IMR-90 (cell line): Measurements from ENCODE around the gene FUT8. TPM values are rescaled to one million over a fixed set of nuclear protein-coding genes. Genes with fewer than 3 reads are reported as not detected.

Experiments used
- ATAC-seq: fragments of 200-7000 bp; cut with Tn5 transposase; 2 replicates; pipeline ENCODE4 v1.9.1; 2020; ENCODE audit warnings: low read depth, mild to moderate bottlenecking, moderate library complexity
- BruUV-seq: library from RNA; stranded (reverse); fragments of 400-500 nt; replicated peaks from 2 replicates; lab custom pipeline; 2021; lab: Mats Ljungman, UMichigan
- CTCF ChIA-PET: fragments of 300-600 bp; formaldehyde crosslinking; extraction: SDS; loops from one replicate; lab custom pipeline; 2021; ENCODE audit warnings: antibody characterized with exemption; lab: Yijun Ruan, JAX
- POLR2A ChIA-PET: fragments of 300-600 bp; sonication (Branson Sonifier 250); formaldehyde crosslinking; loops from one replicate; lab custom pipeline; 2022; ENCODE audit warnings: antibody characterized with exemption; ENCODE audit not compliant: unreplicated experiment; lab: Charles Lee
- DNase-seq: peaks from one replicate; pipeline ENCODE4 v3.0.0; 2013
- H2AFZ ChIP-seq: replicated peaks from 2 replicates; pipeline ENCODE3; 2013; ENCODE audit warnings: low read length, mild to moderate bottlenecking; ENCODE audit not compliant: poor library complexity
- H2AK5ac ChIP-seq: 2 replicates; pipeline ENCODE4 v1.6.1; 2013; ENCODE audit warnings: low read depth, low read length, inconsistent platforms
- H2AK9ac ChIP-seq: replicated peaks from 2 replicates; pipeline ENCODE3; 2013; ENCODE audit warnings: mild to moderate bottlenecking, low read depth, low read length, moderate library complexity; ENCODE audit not compliant: poor library complexity
- H2BK120ac ChIP-seq: 2 replicates; pipeline ENCODE4 v1.6.1; 2013; ENCODE audit warnings: low read depth, low read length, inconsistent platforms
- H2BK15ac ChIP-seq: 3 replicates; pipeline ENCODE4 v1.6.1; 2013; ENCODE audit warnings: low read depth, low read length, inconsistent platforms
- H2BK20ac ChIP-seq: 2 replicates; pipeline ENCODE4 v1.6.1; 2013; ENCODE audit warnings: low read depth, mild to moderate bottlenecking, inconsistent platforms, low read length, moderate library complexity
- H2BK5ac ChIP-seq: 2 replicates; pipeline ENCODE4 v1.6.1; 2013; ENCODE audit warnings: mild to moderate bottlenecking, low read depth, low read length, inconsistent platforms; ENCODE audit not compliant: poor library complexity, severe bottlenecking
- H3K14ac ChIP-seq: replicated peaks from 2 replicates; pipeline ENCODE4 v1.6.1; 2013; ENCODE audit warnings: low read depth, low read length, inconsistent platforms
- H3K18ac ChIP-seq: 2 replicates; pipeline ENCODE4 v1.6.1; 2013; ENCODE audit warnings: low read depth, low read length, control low read depth
- H3K23ac ChIP-seq: 2 replicates; pipeline ENCODE4 v1.6.1; 2013; ENCODE audit warnings: low read depth, low read length, inconsistent platforms
- H3K27ac ChIP-seq: 2 replicates; pipeline ENCODE4 v1.5.1; 2013; ENCODE audit warnings: mild to moderate bottlenecking, control low read depth, low read length; ENCODE audit not compliant: insufficient read depth
- H3K27me3 ChIP-seq: 2 replicates; pipeline ENCODE4 v1.6.1; 2013; ENCODE audit warnings: low read length; ENCODE audit not compliant: control insufficient read depth, insufficient read depth
- H3K36me3 ChIP-seq: 2 replicates; pipeline ENCODE4 v1.6.1; 2013; ENCODE audit warnings: low read length, mixed read lengths; ENCODE audit not compliant: control insufficient read depth, insufficient read depth
- H3K4ac ChIP-seq: 2 replicates; pipeline ENCODE4 v1.6.1; 2013; ENCODE audit warnings: low read depth, low read length, inconsistent platforms
- H3K4me1 ChIP-seq: 2 replicates; pipeline ENCODE4 v1.6.1; 2013; ENCODE audit warnings: low read length, mixed read lengths; ENCODE audit not compliant: control insufficient read depth, insufficient read depth
- H3K4me2 ChIP-seq: 2 replicates; pipeline ENCODE4 v1.6.1; 2013; ENCODE audit warnings: low read depth, mild to moderate bottlenecking, control low read depth, low read length, moderate library complexity
- H3K4me3 ChIP-seq: 2 replicates; pipeline ENCODE4 v1.5.1; 2013; ENCODE audit warnings: low read depth, mild to moderate bottlenecking, control low read depth, low read length, moderate library complexity; ENCODE audit not compliant: insufficient read depth
- H3K56ac ChIP-seq: 2 replicates; pipeline ENCODE4 v1.6.1; 2013; ENCODE audit warnings: low read length, inconsistent platforms; ENCODE audit not compliant: insufficient read depth; ENCODE audit errors: extremely low read depth
- H3K79me1 ChIP-seq, 2 experiments: 2 replicates each; pipeline ENCODE4 v1.6.1; 2013; ENCODE audit warnings: low read length in 2 of 2, inconsistent platforms in 1 of 2, low read depth in 1 of 2
- H3K9ac ChIP-seq: 2 replicates; pipeline ENCODE4 v1.6.1; 2013; ENCODE audit warnings: low read depth, low read length, control low read depth
- H3K9me1 ChIP-seq: 2 replicates; pipeline ENCODE4 v1.6.1; 2013; ENCODE audit warnings: low read length, inconsistent platforms; ENCODE audit not compliant: insufficient read depth
- H3K9me3 ChIP-seq: 2 replicates; pipeline ENCODE4 v1.6.1; 2013; ENCODE audit warnings: low read length; ENCODE audit not compliant: control insufficient read depth, insufficient read depth
- H4K20me1 ChIP-seq: 2 replicates; pipeline ENCODE4 v1.6.1; 2013; ENCODE audit warnings: low read length, inconsistent platforms; ENCODE audit not compliant: insufficient read depth
- H4K5ac ChIP-seq: 2 replicates; pipeline ENCODE4 v1.6.1; 2013; ENCODE audit warnings: mild to moderate bottlenecking, low read depth, low read length, control low read depth
- H4K8ac ChIP-seq, 2 experiments: 2 replicates each; pipeline ENCODE4 v1.6.1; 2013; ENCODE audit warnings: low read depth in 2 of 2, low read length in 2 of 2, control low read depth in 1 of 2, inconsistent platforms in 1 of 2
- H4K91ac ChIP-seq: 2 replicates; pipeline ENCODE4 v1.6.1; 2013; ENCODE audit warnings: low read depth, low read length, inconsistent platforms; ENCODE audit not compliant: insufficient read depth
- BHLHE40 ChIP-seq: fragments of 150-350 bp; IDR thresholded peaks from 2 replicates; pipeline ENCODE4 v1.6.1; 2016; ENCODE audit warnings: mild to moderate bottlenecking, low read depth, low read length
- CEBPB ChIP-seq: IDR thresholded peaks from 2 replicates; pipeline ENCODE4 v1.6.1; 2012; ENCODE audit warnings: low read depth, low read length, improper control_type of control experiment
- FOS ChIP-seq: fragments of 150-350 bp; IDR thresholded peaks from 2 replicates; pipeline ENCODE4 v1.6.1; 2016; ENCODE audit warnings: low read depth, low read length
- MAFK ChIP-seq: IDR thresholded peaks from 2 replicates; pipeline ENCODE4 v1.6.1; 2012; ENCODE audit warnings: low read depth, low read length, improper control_type of control experiment
- MAZ ChIP-seq: IDR thresholded peaks from 2 replicates; pipeline ENCODE4 v1.6.1; 2012; ENCODE audit warnings: low read depth, mild to moderate bottlenecking, low read length, improper control_type of control experiment, moderate library complexity, borderline replicate concordance
- POLR2A ChIP-seq: IDR thresholded peaks from 2 replicates; pipeline ENCODE4 v1.6.1; 2012; ENCODE audit warnings: mild to moderate bottlenecking, low read depth, low read length
- WGBS, 2 experiments: methylation state at CpG; one replicate each; pipeline versions ENCODE4 v1.1.5 to v1.1.7; 2013; ENCODE audit warnings: missing lambda C conversion rate in 2 of 2; ENCODE audit not compliant: insufficient read length in 1 of 2; ENCODE audit errors: extremely low coverage in 2 of 2; 5-methylcytosine and 5-hydroxymethylcytosine counted together
- dilution Hi-C: fragments of 300-500 bp; cut with HindIII; formaldehyde crosslinking; loops from one replicate; pipeline ENCODE4 v1.14.3; 2018; ENCODE audit warnings: low sequenced_read_pairs; ENCODE audit not compliant: unreplicated experiment
- in situ Hi-C: fragments of 300-500 bp; cut with MboI; formaldehyde crosslinking; loops from 3 replicates; pipeline ENCODE4 v1.14.3; 2019; ENCODE audit warnings: low sequenced_read_pairs, inconsistent platforms, mixed read lengths
- intact Hi-C: fragments of 100-400 bp; cut with micrococcal nuclease; formaldehyde crosslinking; loops from 2 replicates; pipeline ENCODE4 v1.10.0; 2022
- polyA plus RNA-seq, 3 experiments: library from polyadenylated mRNA; depleted of rRNA; stranded (reverse); fragments of >200 nt; gene quantifications; 2 replicates each; pipeline ENCODE4 v1.2.3, GENCODE V29; 2012; ENCODE audit warnings: low replicate concordance in 1 of 3
- total RNA-seq: library from RNA; depleted of rRNA; stranded (reverse); fragments of >200 nt; gene quantifications from 2 replicates; pipeline ENCODE4 v1.2.3, GENCODE V29; 2012
- TF ChIP-seq, protein P1 (sequence below): fragments of 150-350 bp; IDR thresholded peaks from 2 replicates; pipeline ENCODE4 v1.6.1; 2017; ENCODE audit warnings: mild to moderate bottlenecking, antibody characterized with exemption, low read length, low read depth

Gene FUT8
- total and polyA plus RNA-seq, 2 of the 4 experiments (the other 2 are of a cell fraction): 15.6 to 72.9 TPM

DNA sequence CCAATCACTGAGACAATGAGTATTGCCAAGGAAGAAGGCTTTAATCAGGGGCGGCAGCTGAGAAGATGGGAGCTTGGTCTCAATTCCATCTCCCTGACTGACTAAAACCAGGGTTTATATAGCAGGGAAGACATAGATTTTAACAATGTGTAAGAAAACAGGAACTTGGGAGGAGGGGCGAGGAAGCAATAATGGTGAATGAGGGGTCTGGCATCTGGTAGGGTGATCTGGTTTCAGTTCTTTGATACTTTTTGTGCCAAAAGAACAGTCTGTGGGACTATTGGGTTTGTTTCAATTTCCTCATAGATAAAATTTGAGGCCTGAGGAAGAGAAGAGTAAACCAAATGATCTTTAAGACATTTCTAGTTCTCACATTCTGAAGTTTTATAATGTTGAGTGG, 49.2 kb downstream of the FUT8 start:
- Histone ChIP-seq H2BK120ac (no peak overlapping the region), H2BK5ac (no peak overlapping the region), H4K20me1 (no peaks in the 10 kb centered on the region), H4K91ac (no peak overlapping the region), H3K4ac (no peak overlapping the region), H3K18ac (no peak overlapping the region), H3K27me3 (no peaks in the 10 kb centered on the region), H2BK15ac (no peak overlapping the region), H3K4me1 (peaks cover 3% of the 10 kb centered on the region; the same call in 1 of the 2 replicates), H2BK20ac (no peak overlapping the region), H3K9me1 (no peaks in the 10 kb centered on the region), H3K4me3 (no peak overlapping the region), H3K79me1 (no peaks in the 10 kb centered on the region; a peak in 1 of 4 replicates), H3K36me3 (no peaks in the 10 kb centered on the region), H3K56ac (no peak overlapping the region), H3K9ac (no peak overlapping the region), H3K23ac (no peak overlapping the region), H2AK5ac (no peak overlapping the region), H2AK9ac (no peak overlapping the region), H4K8ac (no peak overlapping the region), H3K14ac (no peak overlapping the region), H3K4me2 (no peak overlapping the region), H2AFZ (no peak overlapping the region), H3K27ac (no peak overlapping the region), H3K9me3 (no peaks in the 10 kb centered on the region), H4K5ac (no peak overlapping the region)
- BruUV-seq: no TSS peak
- TF ChIP-seq BHLHE40 (no peak), CEBPB (no peak), MAFK (no peak), MAZ (no peak), FOS (no peak), POLR2A (no peak)
- TF ChIP-seq, protein P1, sequence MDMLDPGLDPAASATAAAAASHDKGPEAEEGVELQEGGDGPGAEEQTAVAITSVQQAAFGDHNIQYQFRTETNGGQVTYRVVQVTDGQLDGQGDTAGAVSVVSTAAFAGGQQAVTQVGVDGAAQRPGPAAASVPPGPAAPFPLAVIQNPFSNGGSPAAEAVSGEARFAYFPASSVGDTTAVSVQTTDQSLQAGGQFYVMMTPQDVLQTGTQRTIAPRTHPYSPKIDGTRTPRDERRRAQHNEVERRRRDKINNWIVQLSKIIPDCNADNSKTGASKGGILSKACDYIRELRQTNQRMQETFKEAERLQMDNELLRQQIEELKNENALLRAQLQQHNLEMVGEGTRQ: no peak
- in situ Hi-C loops: no loop called here
- ATAC-seq: no peak
- dilution Hi-C loops: no loop called here
- WGBS, 2 experiments: no CpG with 5 or more reads among the region's 2 CpGs
- no peak for DNase-seq
- POLR2A ChIA-PET: no interaction called here
- CTCF ChIA-PET: interaction anchor here (1.3 kb wide), 1 partner anchor 363 kb away, joined by 4 read pairs; no protein-coding TSS in a partner anchor
- intact Hi-C loops: no loop called here
